ENCODE results near the gene SIRPA. TPM values are rescaled to one million over a fixed set of nuclear protein-coding genes. Genes with fewer than 3 reads are reported as not detected.

Gene SIRPA
- total and polyA plus RNA-seq, 2 of the 8 experiments (the other 6 are each of a cell fraction or from before 2014, with no cell fraction given) = 3.9 to 4.3 TPM

GRCh38 chr20:1946442-1946761, 51.2 kb downstream of the SIRPA start (continued):
- TF ChIP-seq, protein P1, sequence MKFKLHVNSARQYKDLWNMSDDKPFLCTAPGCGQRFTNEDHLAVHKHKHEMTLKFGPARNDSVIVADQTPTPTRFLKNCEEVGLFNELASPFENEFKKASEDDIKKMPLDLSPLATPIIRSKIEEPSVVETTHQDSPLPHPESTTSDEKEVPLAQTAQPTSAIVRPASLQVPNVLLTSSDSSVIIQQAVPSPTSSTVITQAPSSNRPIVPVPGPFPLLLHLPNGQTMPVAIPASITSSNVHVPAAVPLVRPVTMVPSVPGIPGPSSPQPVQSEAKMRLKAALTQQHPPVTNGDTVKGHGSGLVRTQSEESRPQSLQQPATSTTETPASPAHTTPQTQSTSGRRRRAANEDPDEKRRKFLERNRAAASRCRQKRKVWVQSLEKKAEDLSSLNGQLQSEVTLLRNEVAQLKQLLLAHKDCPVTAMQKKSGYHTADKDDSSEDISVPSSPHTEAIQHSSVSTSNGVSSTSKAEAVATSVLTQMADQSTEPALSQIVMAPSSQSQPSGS (IDR thresholded peaks at IDR 0.05; ENCODE audit: low read length) = no peak
- no peak for TF ChIP-seq EZH2 (IDR thresholded peaks at IDR 0.05; ENCODE audit: low read depth, low read length, severe bottlenecking)
- TF ChIP-seq SIRT6 (IDR thresholded peaks at IDR 0.05; ENCODE audit: low read length) = no peak
- TF ChIP-seq POLR2A (IDR thresholded peaks at IDR 0.05; ENCODE audit: control extremely low read depth in 1 of 2, low read depth in 2 of 2, low read length in 2 of 2) = no peak
- TF ChIP-seq JUN (IDR thresholded peaks at IDR 0.05; ENCODE audit: low read depth, low read length) = no peak
- TF ChIP-seq TCF12 (IDR thresholded peaks at IDR 0.05; ENCODE audit: low read depth, low read length) = no peak
